ENCODE results near the gene LCN6. TPM values are rescaled to one million over a fixed set of nuclear protein-coding genes. Genes with fewer than 3 reads are reported as not detected.

Gene LCN6
- total and polyA plus RNA-seq, 2 of the 13 experiments (the other 11 are each of a cell fraction or from before 2014, with no cell fraction given) = not detected

- TF ChIP-seq ZBTB40 (IDR thresholded peaks at IDR 0.05) (no peak), ZBTB40 (CRISPR knock-in tag; IDR thresholded peaks at IDR 0.05) (no peak), IKZF5 (CRISPR knock-in tag; IDR thresholded peaks at IDR 0.05) (peak; percentile 27; the same call in 1 of the 2 replicates), TFAP4 (IDR thresholded peaks at IDR 0.05; ENCODE audit: borderline replicate concordance, low read depth) (peak; percentile 56; the same call in 1 of the 2 replicates), FOXO1 (CRISPR knock-in tag; IDR thresholded peaks at IDR 0.05) (no peak; the same call in 1 of the 2 replicates), RBFOX2 (IDR thresholded peaks at IDR 0.05; ENCODE audit: low read depth, low read length) (peak; percentile 44; the same call in 1 of the 2 replicates), GZF1 (CRISPR knock-in tag; IDR thresholded peaks at IDR 0.05) (0 out of 2 replicates have a peak, but pooled peaks have one; percentile 68), ZNF737 (CRISPR knock-in tag; IDR thresholded peaks at IDR 0.05; ENCODE audit: borderline replicate concordance) (no peak), ZNF776 (CRISPR knock-in tag; IDR thresholded peaks at IDR 0.05) (no peak), ATM (IDR thresholded peaks at IDR 0.05; ENCODE audit: borderline replicate concordance) (no peak), POLR2AphosphoS5 (IDR thresholded peaks at IDR 0.05; ENCODE audit: low read depth, low read length) (peak; percentile 53), ARID5B (CRISPR knock-in tag; IDR thresholded peaks at IDR 0.05) (peak; percentile 38; the same call in 1 of the 2 replicates), ATF1 (CRISPR knock-in tag; IDR thresholded peaks at IDR 0.05) (peak; percentile 47; the same call in 1 of the 2 replicates), KMT2A (CRISPR knock-in tag; IDR thresholded peaks at IDR 0.05) (peak; percentile 37; the same call in 1 of the 2 replicates)
These were observed 39.5 kb upstream of the LCN6 start (continued) for GRCh38 chr9:136787690-136788400.
